ENCODE results near the gene LRRTM3.

Gene LRRTM3

GRCh38 chr10:66929375-66929774, 3.5 kb downstream of the LRRTM3 start:
- no peak overlapping the region for H3K4me3 ChIP-seq (ENCODE audit: control insufficient read depth, low read depth, low read length)
- DNase-seq (ENCODE audit: low read depth) = no peak
- no peak for TF ChIP-seq CTCF (conservative IDR thresholded peaks at IDR 0.05; ENCODE audit: control insufficient read depth, insufficient read depth, low read depth, low read length)

- peak; percentile 56 for TF ChIP-seq CTCF (conservative IDR thresholded peaks at IDR 0.05; ENCODE audit: control insufficient read depth, insufficient read depth, low read depth, low read length)
- H3K4me3 ChIP-seq (ENCODE audit: control insufficient read depth, low read depth, low read length) = no peak overlapping the region
- peak; percentile 55 for DNase-seq (ENCODE audit: low read depth)
These were observed 5.6 kb downstream of the LRRTM3 start for GRCh38 chr10:66931340-66931948.

- no peak overlapping the region for H3K4me3 ChIP-seq (ENCODE audit: control insufficient read depth, low read depth, low read length)
- DNase-seq (ENCODE audit: low read depth) = no peak
- no peak for TF ChIP-seq CTCF (conservative IDR thresholded peaks at IDR 0.05; ENCODE audit: control insufficient read depth, insufficient read depth, low read depth, low read length)
These were observed 6.1 kb downstream of the LRRTM3 start for GRCh38 chr10:66931949-66932343.

GRCh38 chr10:66934711-66935110, 8.9 kb downstream of the LRRTM3 start:
- DNase-seq (ENCODE audit: low read depth) = no peak
- TF ChIP-seq CTCF (conservative IDR thresholded peaks at IDR 0.05; ENCODE audit: control insufficient read depth, insufficient read depth, low read depth, low read length) = no peak
- H3K4me3 ChIP-seq (ENCODE audit: control insufficient read depth, low read depth, low read length) = no peak overlapping the region

GRCh38 chr10:66940965-66941364, 15.1 kb downstream of the LRRTM3 start:
- no peak for TF ChIP-seq CTCF (conservative IDR thresholded peaks at IDR 0.05; ENCODE audit: control insufficient read depth, insufficient read depth, low read depth, low read length)
- DNase-seq (ENCODE audit: low read depth) = no peak
- no peak overlapping the region for H3K4me3 ChIP-seq (ENCODE audit: control insufficient read depth, low read depth, low read length)

- H3K4me3 ChIP-seq (ENCODE audit: control insufficient read depth, low read depth, low read length) = no peak overlapping the region
- no peak for TF ChIP-seq CTCF (conservative IDR thresholded peaks at IDR 0.05; ENCODE audit: control insufficient read depth, insufficient read depth, low read depth, low read length)
These were observed 15.7 kb downstream of the LRRTM3 start for GRCh38 chr10:66941491-66941890.

GRCh38 chr10:66942407-66942806, 16.6 kb downstream of the LRRTM3 start:
- no peak overlapping the region for H3K4me3 ChIP-seq (ENCODE audit: control insufficient read depth, low read depth, low read length)
- no peak for DNase-seq (ENCODE audit: low read depth)
- TF ChIP-seq CTCF (conservative IDR thresholded peaks at IDR 0.05; ENCODE audit: control insufficient read depth, insufficient read depth, low read depth, low read length) = no peak

More at GRCh38 chr10:66941491-66941890, 15.7 kb downstream of the LRRTM3 start:
- no peak for DNase-seq (ENCODE audit: low read depth)
